HG02763 (cell line): ENCODE measurements around the gene MTHFSD.

Source experiments
- ATAC-seq: cut with Tn5 transposase; IDR thresholded peaks from one replicate; pipeline ENCODE4 v1.9.1; 2021; ENCODE audit warnings: mild to moderate bottlenecking, moderate library complexity; ENCODE audit not compliant: unreplicated experiment

The MTHFSD gene

DNA sequence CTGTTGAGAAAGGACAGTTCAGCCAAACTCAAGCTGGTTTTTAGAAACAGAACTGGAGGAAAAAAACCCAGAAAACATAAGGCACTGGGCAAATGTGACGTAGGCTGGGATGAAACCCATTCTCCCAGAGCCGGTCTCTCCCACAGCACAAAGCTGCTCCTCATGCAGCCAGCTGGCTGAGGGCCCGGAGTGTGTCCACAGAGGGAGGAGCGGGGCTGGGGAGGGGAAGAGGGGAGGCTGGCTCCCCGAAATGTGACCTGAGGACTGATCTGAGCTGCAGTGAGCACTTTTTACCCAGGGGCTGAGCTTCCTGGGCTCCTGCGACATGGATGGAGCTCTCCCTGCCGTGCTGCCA is 23.9 kb downstream of the MTHFSD start:
- ATAC-seq, result no peak

DNA sequence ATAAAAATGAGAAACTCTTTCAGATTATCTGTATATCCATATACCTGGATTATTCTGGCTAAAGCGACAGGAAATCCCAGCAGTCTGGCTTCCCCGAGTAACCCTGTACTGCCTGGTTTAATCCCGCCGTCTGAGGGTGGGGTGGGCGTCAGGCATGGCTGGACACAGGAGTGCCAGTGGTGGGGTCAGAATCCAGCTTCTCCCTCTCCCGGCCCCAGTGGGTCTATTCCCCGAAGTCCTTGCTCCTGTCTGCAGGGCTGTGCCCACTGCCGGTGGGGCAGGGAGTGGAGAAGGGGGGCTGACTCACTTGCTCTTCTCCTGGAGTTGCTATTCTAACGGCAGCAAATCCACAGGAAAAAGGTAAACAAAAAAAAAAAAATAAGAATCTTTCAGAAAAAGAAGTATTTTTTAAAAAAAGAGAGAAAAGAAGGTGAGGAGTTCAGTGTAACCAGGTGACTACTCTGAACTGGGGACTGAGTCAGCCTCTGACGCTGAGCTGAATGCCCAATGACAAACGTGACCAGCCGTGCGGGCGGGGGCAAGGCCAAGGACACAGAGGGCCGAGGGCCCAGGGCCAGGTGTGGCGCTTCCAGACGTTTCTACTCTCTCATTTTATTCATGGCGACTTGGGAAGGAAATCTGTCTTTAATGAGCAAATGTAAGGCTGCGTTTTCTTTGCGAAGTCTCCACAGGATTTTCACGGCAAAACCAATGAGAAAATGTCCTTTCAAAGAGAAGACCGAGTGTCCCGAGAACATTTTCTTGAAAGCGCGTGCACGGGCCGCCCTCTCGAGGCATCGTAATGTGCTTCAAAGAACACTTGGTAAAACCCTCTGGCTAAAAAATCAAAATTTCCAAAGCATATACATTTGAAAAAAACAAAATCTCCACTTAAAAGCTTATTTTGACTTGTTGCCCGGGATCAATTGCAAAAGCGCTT is 24.5 kb downstream of the MTHFSD start:
- no peak for ATAC-seq

DNA sequence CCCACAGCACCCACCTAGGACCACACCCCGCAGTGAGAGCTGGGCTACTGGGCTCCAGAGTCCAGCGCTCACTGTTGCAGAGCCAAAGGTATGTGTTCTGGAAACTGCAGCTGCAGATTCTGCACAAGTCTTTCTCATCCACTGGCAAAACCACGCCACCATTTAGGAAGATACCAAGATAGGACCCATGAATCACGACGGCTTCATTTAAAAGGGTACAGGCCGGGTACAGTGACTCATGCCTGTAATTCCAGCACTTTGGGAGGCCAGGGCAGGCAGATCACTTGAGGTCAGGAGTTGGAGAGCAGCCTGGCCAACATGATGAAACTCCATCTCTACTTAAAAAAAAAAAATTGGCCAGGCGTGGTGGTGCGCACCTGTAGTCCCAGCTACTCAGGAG is 25.9 kb downstream of the MTHFSD start:
- ATAC-seq, result no peak

DNA sequence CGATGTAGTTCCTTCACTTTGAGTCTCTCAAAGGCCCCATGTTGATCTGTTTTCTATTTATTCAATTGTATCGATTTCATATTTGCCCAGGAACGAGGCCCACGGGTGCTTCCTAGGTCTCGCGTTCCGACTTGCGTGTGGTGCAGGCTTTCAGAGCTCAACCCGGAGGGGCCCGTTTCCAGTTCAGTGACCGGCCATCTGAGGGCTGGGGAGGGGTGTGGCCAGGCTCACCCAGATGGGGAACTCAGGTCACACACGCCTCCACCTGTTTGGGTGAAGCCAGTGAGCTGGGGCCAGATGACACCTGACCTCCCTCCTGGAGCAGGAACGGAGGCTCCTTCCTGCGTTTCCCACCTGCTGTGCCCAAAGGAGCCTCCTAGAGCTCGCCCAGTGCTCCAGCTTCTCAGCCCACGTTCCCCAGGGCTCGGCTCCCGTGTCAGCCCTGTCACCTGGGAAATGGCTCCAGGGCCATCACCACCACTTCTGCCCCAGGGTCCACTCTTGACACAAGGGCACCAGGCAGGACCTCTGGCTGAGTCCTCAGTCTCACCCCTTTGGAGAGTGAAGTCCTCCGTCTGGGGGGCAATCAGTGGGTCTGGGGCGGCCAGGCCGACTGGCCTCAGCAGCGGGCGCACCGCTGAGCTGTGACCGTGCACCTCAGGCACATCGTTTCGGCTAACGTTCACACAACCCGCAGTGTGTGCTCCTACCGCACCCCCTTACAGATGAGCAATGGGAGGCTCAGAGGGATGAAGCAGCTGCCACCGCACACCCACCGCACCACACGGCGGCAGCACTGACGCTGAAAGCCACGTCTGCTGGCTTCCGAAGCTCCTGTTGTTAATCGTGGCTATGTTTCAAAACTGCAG is 26.7 kb downstream of the MTHFSD start:
- ATAC-seq, result no peak

DNA sequence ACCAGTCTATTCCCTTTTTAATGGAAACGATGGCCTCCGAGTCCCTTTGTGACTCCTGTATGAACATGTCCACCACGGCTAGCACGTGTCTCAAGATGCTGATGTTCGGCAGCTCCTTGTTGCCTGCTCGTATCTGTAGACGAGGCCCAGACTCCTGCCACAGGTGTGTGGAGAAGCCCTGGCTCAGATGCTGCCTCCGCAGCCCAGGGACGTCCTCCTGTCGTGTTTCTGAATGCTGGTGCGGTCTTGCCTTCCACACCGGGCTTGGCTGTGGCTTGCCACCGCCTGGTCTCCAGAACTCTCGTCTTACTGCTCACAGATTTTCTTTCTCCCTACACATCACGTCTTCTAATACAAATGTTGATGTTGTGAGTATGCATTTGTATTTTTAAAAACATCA is 27.7 kb downstream of the MTHFSD start:
- ATAC-seq, result no peak

DNA sequence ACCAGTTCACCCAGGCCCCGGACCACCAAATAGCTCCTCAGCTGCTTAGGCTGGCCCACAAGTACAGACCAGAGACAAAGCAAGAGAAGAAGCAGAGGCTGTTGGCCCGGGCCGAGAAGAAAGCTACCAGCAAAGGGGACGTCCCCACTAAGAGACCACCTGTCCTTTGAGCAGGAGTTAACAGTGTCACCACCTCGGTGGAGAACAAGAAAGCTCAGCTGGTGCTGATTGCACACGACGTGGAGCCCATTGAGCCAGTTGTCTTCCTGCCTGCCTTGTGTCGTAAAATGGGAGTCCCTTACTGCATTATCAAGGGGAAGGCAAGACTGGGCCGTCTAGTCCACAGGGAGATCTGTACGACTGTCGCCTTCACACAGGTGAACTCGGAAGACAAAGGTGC is 29.3 kb downstream of the MTHFSD start:
- ATAC-seq, result no peak

DNA sequence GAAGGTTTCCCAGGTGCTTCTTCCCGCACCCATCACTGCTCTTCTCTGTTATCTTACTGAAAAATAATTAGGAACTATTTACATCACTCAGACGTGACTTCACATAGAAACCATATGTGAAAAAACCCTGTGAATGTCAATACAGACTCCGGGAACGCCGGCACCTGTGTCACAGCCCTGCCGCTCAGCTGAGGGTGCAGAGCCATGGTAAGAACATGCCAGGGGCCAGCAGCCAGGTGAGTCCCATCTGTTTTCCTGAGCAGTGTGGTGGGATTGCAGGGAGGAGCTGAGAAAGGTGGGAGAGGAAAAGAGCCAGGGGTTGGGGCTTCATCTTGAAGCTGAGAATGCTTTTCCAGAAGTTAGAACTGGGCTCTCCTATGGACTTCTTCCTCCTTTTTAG is 31.0 kb downstream of the MTHFSD start:
- ATAC-seq, result no peak

DNA sequence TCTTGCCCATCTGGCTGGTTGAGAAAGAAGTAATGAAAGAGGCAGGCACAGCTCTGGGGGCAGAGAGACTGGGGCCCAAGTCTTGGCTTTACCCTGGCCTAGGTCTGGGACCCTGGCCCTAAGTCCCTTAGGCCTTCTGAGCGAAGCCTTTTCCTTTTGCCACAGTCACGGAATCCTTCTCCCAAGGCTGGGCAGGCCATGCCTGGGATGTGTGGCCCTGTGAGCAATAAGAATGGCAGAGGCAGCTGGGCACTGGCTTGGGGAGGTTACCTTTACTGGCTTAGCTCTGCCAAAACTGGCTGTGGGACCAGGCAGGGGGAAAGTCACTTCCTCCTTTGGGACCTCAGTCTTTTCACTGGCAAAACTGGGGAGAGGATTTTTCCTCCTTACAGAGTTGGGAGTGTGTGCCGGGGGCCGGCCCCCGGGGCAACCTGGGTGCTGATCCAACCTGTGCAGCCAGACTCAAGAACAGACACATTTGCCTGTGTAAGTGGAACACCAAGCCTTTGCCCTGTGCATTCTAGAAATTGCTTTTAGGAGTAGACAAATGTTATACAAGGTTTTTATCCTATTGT is 31.8 kb downstream of the MTHFSD start:
- ATAC-seq, result no peak

DNA sequence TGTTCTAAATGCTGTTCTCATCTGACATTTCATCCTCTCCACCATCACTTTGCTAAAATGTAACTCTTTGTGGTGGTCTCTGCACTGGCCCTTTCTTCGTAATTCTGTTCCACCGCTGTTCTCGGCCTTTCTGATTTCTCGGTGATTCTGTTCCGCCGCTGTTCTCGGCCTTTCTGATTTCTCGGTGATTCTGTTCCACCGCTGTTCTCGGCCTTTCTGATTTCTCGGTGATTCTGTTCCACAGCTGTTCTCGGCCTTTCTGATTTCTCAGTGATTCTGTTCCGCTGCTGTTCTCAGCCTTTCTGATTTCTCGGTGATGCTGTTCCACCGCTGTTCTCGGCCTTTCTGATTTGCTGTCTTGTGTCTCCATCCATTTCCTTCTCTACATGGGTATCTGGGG is 32.4 kb downstream of the MTHFSD start:
- no peak for ATAC-seq

DNA sequence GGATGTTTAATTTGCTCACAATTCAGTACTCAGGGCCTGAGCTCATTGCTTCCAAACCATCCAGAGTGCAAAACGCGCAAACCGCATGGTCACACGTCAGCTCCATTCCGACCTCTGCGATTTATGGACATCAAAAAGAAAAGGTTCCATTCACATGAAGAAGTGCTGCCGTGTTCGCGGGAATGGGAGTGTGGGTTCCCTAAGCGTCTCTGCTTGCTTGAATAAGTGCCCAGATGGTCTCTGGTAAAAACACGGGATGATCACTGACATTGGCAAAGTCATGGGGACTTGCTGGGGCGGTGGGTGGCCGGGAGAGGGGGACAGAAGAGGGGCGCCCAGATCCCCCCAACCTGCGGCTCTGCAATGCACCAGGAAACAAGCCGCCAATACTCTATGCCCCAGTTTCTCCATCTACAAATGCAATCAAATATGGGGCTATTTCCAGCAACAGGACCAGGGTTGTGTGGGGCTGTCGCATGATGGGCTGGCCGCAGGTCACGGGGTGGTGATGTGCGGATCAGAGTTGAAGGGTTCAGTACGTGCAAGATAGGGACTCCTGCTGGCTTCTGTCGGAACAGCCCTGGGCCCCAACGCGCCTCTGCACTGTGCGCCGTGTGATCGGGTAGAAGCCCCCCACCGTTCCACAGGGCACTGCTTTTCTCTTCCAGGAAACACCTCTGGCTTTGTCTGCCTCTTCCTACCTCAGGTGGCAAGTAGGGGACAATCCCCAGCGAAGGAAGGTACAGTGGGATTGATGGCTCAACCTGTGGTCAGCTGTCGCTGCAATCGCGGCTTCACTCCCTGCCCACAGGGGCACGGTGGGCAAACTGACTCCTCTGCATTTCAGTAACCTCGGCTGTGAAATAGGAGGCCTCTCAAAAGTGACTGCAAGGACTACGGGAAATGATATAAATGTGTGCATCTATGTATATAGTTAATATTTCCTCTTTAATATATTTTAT is 33.5 kb downstream of the MTHFSD start:
- no peak for ATAC-seq

DNA sequence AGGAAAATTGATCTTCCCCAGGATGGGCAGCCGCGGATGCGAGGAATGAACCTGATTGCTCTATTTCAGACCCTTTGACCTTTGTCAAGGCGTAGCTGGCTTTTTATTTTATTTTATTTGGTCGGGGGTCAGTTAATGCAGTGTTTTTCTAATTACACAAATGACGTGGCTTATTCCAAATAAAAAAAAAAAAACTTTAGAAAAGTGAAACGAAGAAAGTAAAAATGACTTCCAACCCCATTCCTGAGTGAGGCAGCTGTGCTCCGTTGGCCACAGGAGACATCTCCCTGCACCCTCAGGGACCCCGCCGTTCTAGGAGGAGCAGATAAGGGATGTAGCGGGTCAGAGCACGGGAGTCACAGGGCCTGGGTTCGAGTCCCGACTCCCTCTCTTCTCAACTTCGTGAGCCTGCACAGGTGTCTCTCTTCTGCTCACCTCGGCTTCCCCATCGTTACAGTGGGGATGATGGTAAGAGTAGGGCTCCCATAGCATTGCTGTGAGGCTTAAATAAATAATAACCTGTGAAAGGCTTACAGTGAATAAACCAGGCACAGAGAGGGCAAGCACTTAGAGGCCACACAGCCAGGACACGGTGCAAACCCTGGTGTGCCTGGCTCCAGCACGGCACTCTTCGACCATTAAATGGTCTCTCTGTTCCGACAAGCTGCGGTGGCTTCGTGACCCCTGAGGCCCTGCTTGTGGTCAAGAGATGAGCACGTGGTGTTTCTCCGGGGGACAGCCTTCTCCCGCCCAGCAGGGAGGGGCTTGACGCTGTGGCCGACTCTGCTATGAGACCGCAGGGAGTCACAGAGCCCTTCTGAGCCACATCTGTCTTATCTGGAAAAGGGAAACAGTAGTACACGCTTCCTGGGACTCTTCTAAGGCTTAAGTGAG is 34.5 kb downstream of the MTHFSD start:
- no peak for ATAC-seq

DNA sequence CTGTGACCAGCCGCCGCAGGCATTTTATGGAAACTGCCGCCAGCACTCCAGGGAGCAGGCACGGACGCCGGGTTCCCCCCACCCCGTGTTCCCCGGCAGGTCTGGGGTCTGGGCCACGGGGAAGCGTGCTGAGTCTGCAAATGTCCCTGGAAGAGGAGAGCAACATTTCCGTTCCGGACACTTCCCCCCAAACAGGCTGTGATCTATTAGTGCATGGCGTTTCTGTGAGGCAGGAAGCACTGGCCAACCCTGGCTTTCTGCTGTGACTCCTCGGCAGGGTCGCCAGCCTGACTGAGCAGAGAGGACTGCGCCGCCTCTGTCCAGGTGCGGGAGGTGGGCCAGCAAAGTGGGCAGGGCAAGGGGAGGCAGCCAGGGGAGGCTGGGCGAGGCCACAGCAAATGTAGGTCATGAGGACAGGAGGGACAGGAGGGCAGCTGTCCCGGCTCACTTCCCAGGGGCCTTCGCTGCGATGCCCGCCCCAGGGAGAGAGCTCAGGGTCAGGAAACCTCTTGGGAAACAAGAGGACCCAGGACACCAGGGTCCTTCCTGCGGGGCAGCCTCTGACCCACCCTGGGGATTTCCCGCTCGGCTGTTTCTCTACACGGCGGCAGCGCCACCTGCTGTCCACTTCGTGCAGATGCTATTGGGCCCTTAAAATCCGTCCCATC is 35.3 kb downstream of the MTHFSD start:
- ATAC-seq, result no peak

DNA sequence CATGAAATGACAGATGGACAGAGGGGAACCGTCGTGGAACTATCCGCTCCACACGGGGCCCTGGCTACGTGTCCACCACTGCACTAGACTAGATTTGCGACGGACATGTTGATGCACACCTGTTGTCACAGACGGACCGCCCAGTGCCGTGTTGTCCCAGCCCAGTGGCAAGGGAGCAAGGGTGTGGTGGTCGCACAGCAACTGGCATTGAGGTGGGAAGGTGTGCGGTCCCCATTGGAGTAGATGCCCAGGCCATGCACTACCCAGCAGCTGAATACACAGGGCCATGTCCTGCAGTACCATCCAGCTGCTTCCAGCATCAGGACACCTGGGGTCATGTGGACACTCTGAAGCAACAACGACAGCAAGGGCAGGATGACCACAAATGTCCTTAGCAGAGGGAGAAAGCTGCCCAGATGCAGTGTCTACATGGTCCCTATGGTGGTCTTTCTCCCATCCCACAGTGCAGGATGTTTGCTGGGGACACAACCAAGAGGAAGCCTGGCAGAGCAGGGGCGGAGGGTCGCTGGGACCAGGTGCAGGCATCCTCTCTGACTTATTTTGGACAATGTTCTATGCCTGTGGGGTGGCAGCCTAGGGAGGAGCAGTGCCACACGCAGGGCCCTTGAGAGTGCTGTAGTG is 35.9 kb downstream of the MTHFSD start:
- ATAC-seq, result no peak

DNA sequence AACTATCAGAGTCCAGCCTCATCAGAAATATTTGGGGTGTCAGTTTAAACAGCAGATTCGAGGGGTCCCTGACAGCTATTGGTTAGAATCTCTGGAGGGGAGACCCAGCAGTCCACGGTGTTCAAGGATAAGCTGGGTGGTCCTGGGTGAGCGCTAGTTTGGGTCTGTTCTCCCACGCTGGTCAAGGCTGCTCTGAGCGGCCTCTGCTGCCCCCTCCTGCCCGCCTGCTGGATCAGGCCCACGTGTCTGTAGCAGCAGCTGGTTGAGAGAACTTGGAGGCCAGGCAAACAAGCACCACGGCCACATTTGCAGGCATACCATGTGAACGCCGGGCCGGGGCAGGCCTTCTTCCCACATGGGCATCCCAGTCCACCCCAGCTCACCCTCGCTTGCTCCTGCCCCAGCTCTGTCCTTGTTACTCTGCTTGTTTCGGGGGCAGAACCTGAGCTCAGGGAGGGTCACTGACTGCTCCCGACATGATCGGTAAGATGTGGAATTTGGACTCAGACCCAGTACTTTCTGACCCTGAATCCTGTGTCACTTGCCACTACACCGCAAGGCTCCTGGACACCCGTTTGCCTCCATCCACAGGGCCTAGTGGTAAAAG is 37.3 kb downstream of the MTHFSD start:
- ATAC-seq, result no peak

DNA sequence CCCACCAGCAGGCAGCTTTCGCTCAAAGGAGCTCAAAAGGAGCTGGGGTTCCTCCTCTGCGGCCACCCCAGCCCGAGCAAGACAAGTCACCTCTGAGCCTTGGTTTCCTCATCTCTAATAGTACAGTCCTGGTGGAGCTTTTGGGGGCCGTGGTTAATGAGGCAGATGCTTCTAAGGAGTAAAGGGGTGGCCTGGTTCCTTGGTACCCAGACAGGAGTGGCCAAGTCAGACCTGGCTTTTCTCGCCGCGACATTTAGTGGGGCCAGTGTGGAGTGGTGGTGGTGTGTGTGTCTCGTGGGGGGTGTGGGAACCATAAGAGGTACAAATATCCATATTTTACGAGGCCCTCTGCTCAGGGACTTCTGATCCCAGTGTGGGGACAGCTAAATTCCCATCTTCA is 38.0 kb downstream of the MTHFSD start:
- ATAC-seq, result no peak

DNA sequence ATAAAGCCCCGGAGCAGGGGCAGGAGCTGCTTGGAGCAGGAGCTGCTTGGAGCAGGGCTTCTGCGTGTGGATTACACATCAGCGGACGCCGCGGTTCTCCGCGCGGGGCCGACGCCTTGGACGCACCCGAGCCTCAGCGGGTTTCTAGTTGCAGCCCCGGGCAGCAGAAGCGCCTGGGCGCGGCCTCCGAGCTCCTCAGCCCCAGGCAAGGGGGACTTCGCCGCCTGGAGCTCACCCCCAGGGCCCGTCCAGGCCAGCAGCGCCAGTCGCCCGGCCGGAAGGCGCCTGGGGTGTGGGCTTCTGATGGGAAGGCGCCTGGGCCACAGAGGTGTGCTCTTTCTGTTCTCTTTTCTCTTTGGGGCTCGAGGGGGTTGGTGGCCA is 38.4 kb downstream of the MTHFSD start:
- ATAC-seq, result no peak

DNA sequence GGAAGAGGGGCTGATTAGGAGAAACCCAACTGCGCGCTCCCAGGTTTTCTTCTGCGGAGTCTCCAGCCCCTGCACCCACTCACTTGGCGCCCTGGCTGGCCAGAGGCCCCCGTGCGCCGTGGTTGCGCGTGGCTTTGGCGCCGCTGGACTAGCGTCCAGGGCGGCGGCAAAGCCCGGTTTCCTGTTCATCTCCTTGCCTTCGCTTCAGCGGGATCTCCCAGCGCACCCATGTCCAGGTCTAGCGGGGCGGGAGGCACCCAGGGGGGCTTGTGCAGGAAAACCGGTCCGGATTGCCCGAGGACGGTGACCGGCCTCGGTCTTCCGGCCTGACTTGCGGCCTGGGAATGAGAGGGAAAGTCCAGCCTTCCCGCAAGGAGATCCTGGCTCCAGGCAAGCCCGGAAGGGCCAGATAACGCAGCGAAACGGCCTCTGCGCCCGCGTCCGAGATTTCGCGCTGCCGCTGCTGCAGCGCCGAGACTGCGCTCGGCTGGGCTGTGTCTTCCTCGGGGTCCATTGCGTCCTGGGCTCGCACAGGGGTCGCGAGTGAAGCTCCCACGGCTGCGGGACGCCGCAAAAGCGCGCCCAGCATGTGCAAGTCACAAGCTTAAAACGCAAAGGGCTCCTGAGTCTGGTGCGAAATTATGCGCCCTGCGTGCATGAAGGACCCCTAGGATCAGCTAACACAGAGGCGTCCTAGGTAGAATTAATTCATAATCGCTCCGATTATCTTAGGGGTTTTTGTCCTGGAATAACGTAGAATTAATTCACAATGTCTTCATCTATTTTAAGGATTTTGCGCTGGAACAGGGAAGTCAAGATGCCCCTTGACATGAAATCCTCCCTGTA is 39.0 kb downstream of the MTHFSD start:
- no peak for ATAC-seq
